Ovary (tissue), 3 donors: Measurements from ENCODE around the gene GPR78.

Source experiments
- EP300 ChIP-seq: sonication (generic); formaldehyde crosslinking; IDR thresholded peaks from one replicate; pipeline ENCODE4 v1.6.1; 2017; ENCODE audit warnings: antibody characterized with exemption
- TF ChIP-seq, protein P1 (sequence below), 3 donors: fragments of 450-650 bp in 2 of 3; fragments of 200-600 bp in 1 of 3; IDR thresholded peaks; one replicate each; pipeline versions ENCODE4 v1.5.1 to v1.8.0; 2016 to 2022; ENCODE audit warnings: antibody characterized with exemption in 3 of 3, mild to moderate bottlenecking in 1 of 3
- donor health status: DM: no; HTN: no; CAD: no.

DNA sequence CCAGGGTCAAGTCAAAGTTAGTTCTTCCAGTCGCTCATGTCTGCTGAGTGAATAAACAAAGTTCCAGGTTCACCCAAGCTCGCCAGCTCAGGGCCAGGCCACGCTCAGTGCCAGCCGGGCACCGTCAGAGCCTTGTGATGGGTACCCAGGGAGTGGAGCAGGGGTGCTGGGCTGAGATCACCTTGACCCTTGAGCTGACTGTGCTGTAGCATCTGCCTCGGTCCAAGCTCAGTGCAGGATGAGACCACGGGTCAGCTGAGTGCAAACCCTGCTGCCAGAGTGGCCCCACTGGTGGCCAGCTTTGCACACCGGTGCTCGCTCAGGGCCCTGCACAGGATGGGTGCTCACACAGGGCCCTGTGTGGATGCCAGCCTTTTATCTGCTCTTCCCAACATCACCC is 16.7 kb downstream of the GPR78 start:
- TF ChIP-seq, protein P1, sequence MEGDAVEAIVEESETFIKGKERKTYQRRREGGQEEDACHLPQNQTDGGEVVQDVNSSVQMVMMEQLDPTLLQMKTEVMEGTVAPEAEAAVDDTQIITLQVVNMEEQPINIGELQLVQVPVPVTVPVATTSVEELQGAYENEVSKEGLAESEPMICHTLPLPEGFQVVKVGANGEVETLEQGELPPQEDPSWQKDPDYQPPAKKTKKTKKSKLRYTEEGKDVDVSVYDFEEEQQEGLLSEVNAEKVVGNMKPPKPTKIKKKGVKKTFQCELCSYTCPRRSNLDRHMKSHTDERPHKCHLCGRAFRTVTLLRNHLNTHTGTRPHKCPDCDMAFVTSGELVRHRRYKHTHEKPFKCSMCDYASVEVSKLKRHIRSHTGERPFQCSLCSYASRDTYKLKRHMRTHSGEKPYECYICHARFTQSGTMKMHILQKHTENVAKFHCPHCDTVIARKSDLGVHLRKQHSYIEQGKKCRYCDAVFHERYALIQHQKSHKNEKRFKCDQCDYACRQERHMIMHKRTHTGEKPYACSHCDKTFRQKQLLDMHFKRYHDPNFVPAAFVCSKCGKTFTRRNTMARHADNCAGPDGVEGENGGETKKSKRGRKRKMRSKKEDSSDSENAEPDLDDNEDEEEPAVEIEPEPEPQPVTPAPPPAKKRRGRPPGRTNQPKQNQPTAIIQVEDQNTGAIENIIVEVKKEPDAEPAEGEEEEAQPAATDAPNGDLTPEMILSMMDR (IDR thresholded peaks at IDR 0.05) = no peak
- no peak for TF ChIP-seq EP300
